Measurements from ENCODE around the gene SLC6A5. TPM values are rescaled to one million over a fixed set of nuclear protein-coding genes. Genes with fewer than 3 reads are reported as not detected.

SLC6A5 gene
- total and polyA plus RNA-seq, 2 of the 4 experiments (the other 2 are of a cell fraction): not detected

DNA sequence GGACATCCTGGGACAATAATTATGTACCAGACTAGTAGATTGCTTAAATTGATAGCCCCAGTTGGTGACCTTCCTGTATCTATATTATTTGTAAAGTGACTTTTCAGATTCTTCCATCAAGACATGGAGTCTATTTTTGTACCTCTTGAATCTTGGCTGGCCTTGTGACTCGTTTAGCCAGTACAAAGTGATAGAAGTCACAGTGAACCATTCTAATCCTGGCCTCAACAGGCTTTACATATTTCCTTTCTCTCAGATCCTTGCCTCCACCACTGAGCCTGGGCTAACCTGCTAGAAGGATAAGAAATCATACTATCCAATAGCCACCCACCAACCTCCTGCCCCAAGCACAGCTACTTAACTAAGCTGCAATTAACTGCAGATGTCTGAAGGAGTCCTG, 37.5 kb upstream of the SLC6A5 start:
- dilution Hi-C loops (cut with HindIII; ENCODE audit: low sequenced_read_pairs, unreplicated experiment) (no loop called here), intact Hi-C loops (cut with micrococcal nuclease) (no loop called here), in situ Hi-C loops (cut with MboI; ENCODE audit: low sequenced_read_pairs) (no loop called here)
- Histone ChIP-seq H3K9ac (ENCODE audit: low read depth, low read length) (no peak overlapping the region), H3K4me1 (ENCODE audit: control insufficient read depth, insufficient read depth, low read length) (no peaks in the 10 kb centered on the region), H3K23ac (ENCODE audit: low read depth, low read length) (no peak overlapping the region), H3K27ac (ENCODE audit: insufficient read depth, low read length) (no peak overlapping the region), H4K20me1 (ENCODE audit: insufficient read depth, low read length) (no peaks in the 10 kb centered on the region), H2BK20ac (ENCODE audit: low read depth, low read length) (no peak overlapping the region), H2BK120ac (ENCODE audit: low read depth, low read length) (no peak overlapping the region), H3K27me3 (ENCODE audit: control insufficient read depth, insufficient read depth, low read length) (no peaks in the 10 kb centered on the region), H3K56ac (ENCODE audit: extremely low read depth, insufficient read depth, low read length) (no peak overlapping the region), H3K9me1 (ENCODE audit: insufficient read depth, low read length) (no peaks in the 10 kb centered on the region), H3K9me3 (ENCODE audit: control insufficient read depth, insufficient read depth, low read length) (no peaks in the 10 kb centered on the region), H2BK15ac (ENCODE audit: low read depth, low read length) (no peak overlapping the region), H4K5ac (ENCODE audit: low read depth, low read length) (no peak overlapping the region), H3K4ac (ENCODE audit: low read depth, low read length) (no peak overlapping the region), H2BK5ac (ENCODE audit: low read depth, low read length, poor library complexity, severe bottlenecking) (no peak overlapping the region), H4K8ac (ENCODE audit: low read depth in 2 of 2, low read length in 2 of 2) (no peak overlapping the region), H3K4me3 (ENCODE audit: insufficient read depth, low read depth, low read length) (no peak overlapping the region), H2AFZ (replicated peaks; ENCODE audit: low read length, poor library complexity) (no peak overlapping the region), H3K18ac (ENCODE audit: low read depth, low read length) (no peak overlapping the region), H3K79me1 (ENCODE audit: low read depth in 1 of 2, low read length in 2 of 2) (no peaks in the 10 kb centered on the region), H4K91ac (ENCODE audit: insufficient read depth, low read depth, low read length) (no peak overlapping the region), H2AK5ac (ENCODE audit: low read depth, low read length) (no peak overlapping the region), H3K36me3 (ENCODE audit: control insufficient read depth, insufficient read depth, low read length) (no peaks in the 10 kb centered on the region), H2AK9ac (replicated peaks; ENCODE audit: low read depth, low read length, poor library complexity) (no peak overlapping the region), H3K4me2 (ENCODE audit: low read depth, low read length) (no peak overlapping the region), H3K14ac (replicated peaks; ENCODE audit: low read depth, low read length) (no peak overlapping the region)
- DNase-seq (no peak), ATAC-seq (ENCODE audit: low read depth) (no peak)
- ChIA-PET CTCF (no interaction called here), POLR2A (ENCODE audit: unreplicated experiment) (no interaction called here)
- 0% methylated on average over 1 of the region's 1 CpG; no CpG with 5 or more reads in 1 of the 2 experiments for WGBS, 2 experiments (ENCODE audit: extremely low coverage in 2 of 2, insufficient read length in 1 of 2)
- no TSS peak for BruUV-seq (replicated peaks)
- TF ChIP-seq BHLHE40 (IDR thresholded peaks at IDR 0.05; ENCODE audit: low read depth, low read length) (no peak), MXI1 (IDR thresholded peaks at IDR 0.05; ENCODE audit: borderline replicate concordance, low read depth, low read length) (no peak), CEBPB (IDR thresholded peaks at IDR 0.05; ENCODE audit: low read depth, low read length) (no peak), RFX5 (IDR thresholded peaks at IDR 0.05; ENCODE audit: low read depth, low read length) (no peak), MAZ (IDR thresholded peaks at IDR 0.05; ENCODE audit: borderline replicate concordance, low read depth, low read length) (no peak), ELK1 (IDR thresholded peaks at IDR 0.05; ENCODE audit: borderline replicate concordance, low read depth, low read length) (no peak), SMC3 (IDR thresholded peaks at IDR 0.05; ENCODE audit: low read depth, low read length) (no peak)

All from IMR-90 (cell line).